GM21723 (cell line): Measurements from ENCODE around the gene KATNB1.

Experiments
- ATAC-seq: cut with Tn5 transposase; IDR thresholded peaks from one replicate; pipeline ENCODE4 v1.9.1; 2021; ENCODE audit warnings: mild to moderate bottlenecking, moderate library complexity; ENCODE audit not compliant: unreplicated experiment

The KATNB1 gene

GRCh38 chr16:57803134-57803990 is 67.8 kb downstream of the KATNB1 start:
- ATAC-seq = no peak

DNA sequence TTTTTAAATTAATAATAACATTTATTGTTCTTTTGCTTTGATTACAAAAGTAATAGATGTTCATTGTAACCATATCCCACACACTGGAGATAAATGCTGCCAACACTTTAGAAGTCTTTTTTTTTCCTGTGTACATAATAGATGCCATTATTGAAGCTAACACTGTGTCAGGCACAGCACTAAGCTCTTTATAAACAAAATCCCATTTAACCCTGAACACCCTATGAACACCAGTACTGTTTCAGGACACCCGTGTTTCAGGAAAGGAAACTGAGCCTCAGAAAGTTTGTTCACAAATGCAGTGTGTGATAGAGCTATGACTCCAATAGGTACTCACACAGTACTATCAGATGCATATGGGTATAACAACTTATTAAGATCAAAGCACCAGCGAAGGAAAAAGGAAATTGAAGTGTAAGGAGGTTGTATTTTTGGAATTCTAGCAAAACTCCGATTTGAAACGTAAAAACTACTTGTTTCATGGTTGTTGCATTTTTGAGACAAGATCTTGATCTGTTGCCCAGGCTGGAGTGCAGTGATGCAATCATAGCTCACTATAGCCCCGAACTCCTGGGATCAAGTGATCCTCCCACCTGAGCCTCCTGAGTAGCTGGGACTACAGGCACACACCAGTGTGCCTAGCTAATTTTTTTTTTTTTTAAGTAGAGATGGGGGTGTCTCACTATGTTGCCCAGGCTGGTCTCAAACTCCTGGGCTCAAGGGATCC is 68.7 kb downstream of the KATNB1 start:
- ATAC-seq = no peak

GRCh38 chr16:57805176-57805575 is 69.6 kb downstream of the KATNB1 start:
- ATAC-seq = no peak
